H9 (cell line): Measurements from ENCODE around the gene MPG. TPM values are rescaled to one million over a fixed set of nuclear protein-coding genes. Genes with fewer than 3 reads are reported as not detected.

Experiments used
- DNase-seq: peaks from one replicate; pipeline ENCODE4 v3.0.0-alpha.2; 2017
- H2AFZ ChIP-seq: one replicate; pipeline ENCODE4 v1.6.1; 2013; ENCODE audit warnings: mild to moderate bottlenecking, low read length, control low read depth, moderate library complexity
- H2AK5ac ChIP-seq: 2 replicates; pipeline ENCODE4 v1.6.1; 2013; ENCODE audit warnings: low read length, control low read depth, mixed read lengths; ENCODE audit not compliant: insufficient read length
- H2BK120ac ChIP-seq: one replicate; pipeline ENCODE4 v1.6.1; 2013; ENCODE audit warnings: low read depth, mild to moderate bottlenecking, low read length, control low read depth, inconsistent platforms; ENCODE audit not compliant: poor library complexity, severe bottlenecking
- H2BK12ac ChIP-seq: 2 replicates; pipeline ENCODE4 v1.6.1; 2013; ENCODE audit warnings: low read length, control low read depth, mixed read lengths, low read depth; ENCODE audit not compliant: insufficient read length
- H2BK15ac ChIP-seq: 2 replicates; pipeline ENCODE4 v1.6.1; 2013; ENCODE audit warnings: low read depth, low read length, control low read depth
- H2BK20ac ChIP-seq: one replicate; pipeline ENCODE4 v1.6.1; 2013; ENCODE audit warnings: low read depth, mild to moderate bottlenecking, low read length, control low read depth, inconsistent platforms; ENCODE audit not compliant: poor library complexity, severe bottlenecking
- H2BK5ac ChIP-seq: 2 replicates; pipeline ENCODE4 v1.6.1; 2013; ENCODE audit warnings: low read length, control low read depth, mixed read lengths; ENCODE audit not compliant: insufficient read length
- H3K14ac ChIP-seq: 2 replicates; pipeline ENCODE4 v1.6.1; 2013; ENCODE audit warnings: low read length, control low read depth; ENCODE audit not compliant: insufficient read depth
- H3K18ac ChIP-seq: 2 replicates; pipeline ENCODE4 v1.6.1; 2013; ENCODE audit warnings: low read depth, mild to moderate bottlenecking, mixed read lengths, low read length, control low read depth; ENCODE audit not compliant: insufficient read length
- H3K23ac ChIP-seq: 2 replicates; pipeline ENCODE4 v1.6.1; 2013; ENCODE audit warnings: low read length, control low read depth, mixed read lengths, low read depth; ENCODE audit not compliant: insufficient read length
- H3K23me2 ChIP-seq: 2 replicates; pipeline ENCODE4 v1.6.1; 2013; ENCODE audit warnings: low read depth, mild to moderate bottlenecking, mixed read lengths, low read length, control low read depth; ENCODE audit not compliant: insufficient read length, poor library complexity, severe bottlenecking
- H3K27ac ChIP-seq: 2 replicates; pipeline ENCODE4 v1.5.1; 2013; ENCODE audit warnings: low read length, control low read depth, mixed read lengths, low read depth; ENCODE audit not compliant: insufficient read length
- H3K27me3 ChIP-seq: 2 replicates; pipeline ENCODE4 v1.6.1; 2013; ENCODE audit warnings: low read length, control low read depth, inconsistent platforms; ENCODE audit not compliant: insufficient read depth
- H3K4ac ChIP-seq: 2 replicates; pipeline ENCODE4 v1.6.1; 2013; ENCODE audit warnings: low read depth, mild to moderate bottlenecking, control low read depth, inconsistent platforms, low read length, moderate library complexity
- H3K4me1 ChIP-seq: 2 replicates; pipeline ENCODE4 v1.6.1; 2013; ENCODE audit warnings: low read length, control low read depth, inconsistent platforms; ENCODE audit not compliant: insufficient read depth
- H3K4me2 ChIP-seq: 2 replicates; pipeline ENCODE4 v1.6.1; 2013; ENCODE audit warnings: low read length, control low read depth, mixed read lengths; ENCODE audit not compliant: insufficient read length, insufficient read depth
- H3K56ac ChIP-seq: 2 replicates; pipeline ENCODE4 v1.6.1; 2013; ENCODE audit warnings: low read depth, mild to moderate bottlenecking, mixed read lengths, low read length, control low read depth; ENCODE audit not compliant: insufficient read length
- H3K79me1 ChIP-seq: 2 replicates; pipeline ENCODE4 v1.6.1; 2013; ENCODE audit warnings: low read depth, mild to moderate bottlenecking, moderate library complexity, low read length, control low read depth, inconsistent platforms; ENCODE audit not compliant: insufficient read depth, poor library complexity, severe bottlenecking
- H3K79me2 ChIP-seq: 2 replicates; pipeline ENCODE4 v1.6.1; 2013; ENCODE audit warnings: low read length, control low read depth, inconsistent platforms; ENCODE audit not compliant: insufficient read depth
- H3K9ac ChIP-seq: 2 replicates; pipeline ENCODE4 v1.6.1; 2013; ENCODE audit warnings: low read length, control low read depth, mixed read lengths; ENCODE audit not compliant: insufficient read length; ENCODE audit errors: extremely low read depth
- H3K9me3 ChIP-seq: one replicate; pipeline ENCODE4 v1.6.1; 2013; ENCODE audit warnings: low read depth, low read length, inconsistent platforms; ENCODE audit not compliant: control insufficient read depth
- H3T11ph ChIP-seq: one replicate; pipeline ENCODE4 v1.6.1; 2013; ENCODE audit warnings: mild to moderate bottlenecking, low read length, control low read depth, inconsistent platforms
- H4K20me1 ChIP-seq: one replicate; pipeline ENCODE4 v1.6.1; 2013; ENCODE audit not compliant: control insufficient read depth, insufficient read length, insufficient read depth
- H4K5ac ChIP-seq: 2 replicates; pipeline ENCODE4 v1.6.1; 2013; ENCODE audit warnings: low read depth, mild to moderate bottlenecking, mixed read lengths, low read length, control low read depth; ENCODE audit not compliant: insufficient read length
- H4K8ac ChIP-seq: replicated peaks from 2 replicates; pipeline ENCODE4 v1.6.1; 2013; ENCODE audit warnings: low read length, control low read depth, mixed read lengths, low read depth; ENCODE audit not compliant: insufficient read length
- H4K91ac ChIP-seq: 2 replicates; pipeline ENCODE4 v1.6.1; 2013; ENCODE audit warnings: low read depth, mild to moderate bottlenecking, moderate library complexity, mixed read lengths, low read length, control low read depth; ENCODE audit not compliant: insufficient read length
- H3K27ac Mint-ChIP-seq, 3 experiments: 2 replicates in 2 of 3; 3 replicates in 1 of 3; pipeline ENCODE4 v1.8.0; 2020 to 2021; ENCODE audit warnings: mixed read lengths in 3 of 3, mild to moderate bottlenecking in 1 of 3, moderate library complexity in 1 of 3
- H3K27me3 Mint-ChIP-seq: 2 replicates; pipeline ENCODE4 v1.8.0; 2021; ENCODE audit warnings: low read depth, mild to moderate bottlenecking, moderate library complexity, mixed read lengths
- H3K36me3 Mint-ChIP-seq, 3 experiments: 2 replicates in 2 of 3; 3 replicates in 1 of 3; pipeline ENCODE4 v1.8.0; 2020 to 2021; ENCODE audit warnings: low read depth in 3 of 3, mixed read lengths in 3 of 3; ENCODE audit not compliant: insufficient read depth in 1 of 3
- H3K4me1 Mint-ChIP-seq, 2 experiments: 2 replicates each; pipeline ENCODE4 v1.8.0; 2020; ENCODE audit warnings: mixed read lengths in 2 of 2
- H3K4me3 Mint-ChIP-seq, 2 experiments: 2 replicates in 1 of 2; 3 replicates in 1 of 2; pipeline ENCODE4 v1.8.0; 2020 to 2021; ENCODE audit warnings: mild to moderate bottlenecking in 2 of 2, mixed read lengths in 2 of 2, moderate library complexity in 1 of 2
- H3K9me3 Mint-ChIP-seq, 2 experiments: 2 replicates in 1 of 2; 3 replicates in 1 of 2; pipeline ENCODE4 v1.8.0; 2020; ENCODE audit warnings: mild to moderate bottlenecking in 2 of 2, mixed read lengths in 2 of 2, moderate library complexity in 1 of 2
- WGBS: extraction: QIAGEN DNeasy Blood & Tissue Kit; methylation state at CpG from one replicate; pipeline ENCODE4 v1.1.7; 2013; ENCODE audit warnings: missing lambda C conversion rate, low lambda C conversion rate, mixed read lengths; ENCODE audit not compliant: insufficient read length; ENCODE audit errors: extremely low coverage; 5-methylcytosine and 5-hydroxymethylcytosine counted together
- total RNA-seq: library from RNA; stranded (reverse); gene quantifications from 2 replicates; pipeline ENCODE4 v1.2.1, GENCODE V29; 2021
- TF ChIP-seq, protein P1 (sequence below): fragments of 200-600 bp; sonication (generic); conservative IDR thresholded peaks from 3 replicates; pipeline ENCODE4 v1.8.0; 2021; ENCODE audit warnings: antibody characterized with exemption, mild to moderate bottlenecking

Gene MPG
- total RNA-seq, 1 experiment from 2014 or later, result 39.1 TPM

GRCh38 chr16:100989-101388 is 23.0 kb downstream of the MPG start:
- Histone ChIP-seq H3K9ac (no peak overlapping the region), H3K79me1 (no peaks in the 10 kb centered on the region), H4K20me1 (no peaks in the 10 kb centered on the region), H2BK20ac (no peak overlapping the region), H2BK12ac (no peak overlapping the region), H3K23ac (no peak overlapping the region), H3K4me1 (no peaks in the 10 kb centered on the region), H3K14ac (no peak overlapping the region; the same call in 1 of the 2 replicates), H2BK5ac (no peak overlapping the region), H4K8ac (no peak overlapping the region), H4K91ac (no peak overlapping the region), H3K23me2 (no peaks in the 10 kb centered on the region), H2AK5ac (no peak overlapping the region), H3K79me2 (no peaks in the 10 kb centered on the region), H3K4me2 (no peak overlapping the region), H3K9me3 (no peaks in the 10 kb centered on the region), H3T11ph (no peak overlapping the region), H2BK120ac (no peak overlapping the region), H3K27me3 (no peaks in the 10 kb centered on the region), H2AFZ (no peak overlapping the region), H4K5ac (no peak overlapping the region), H3K4ac (no peak overlapping the region), H3K18ac (no peak overlapping the region), H3K27ac (no peak overlapping the region), H3K56ac (no peak overlapping the region), H2BK15ac (no peak overlapping the region)
- Mint-ChIP-seq H3K27me3 (no peaks in the 10 kb centered on the region), H3K4me1 (no peaks in the 10 kb centered on the region), H3K4me3 (no peak overlapping the region), H3K27ac (peak overlapping the region in 1 of 3 experiments; percentile 68; a peak in 2 of 7 replicates), H3K9me3 (no peaks in the 10 kb centered on the region; a peak in 1 of 5 replicates), H3K36me3 (peaks cover 2 to 31% (median 5%) of the 10 kb centered on the region in 3 experiments; a peak in 3 of 7 replicates)
- TF ChIP-seq, protein P1, sequence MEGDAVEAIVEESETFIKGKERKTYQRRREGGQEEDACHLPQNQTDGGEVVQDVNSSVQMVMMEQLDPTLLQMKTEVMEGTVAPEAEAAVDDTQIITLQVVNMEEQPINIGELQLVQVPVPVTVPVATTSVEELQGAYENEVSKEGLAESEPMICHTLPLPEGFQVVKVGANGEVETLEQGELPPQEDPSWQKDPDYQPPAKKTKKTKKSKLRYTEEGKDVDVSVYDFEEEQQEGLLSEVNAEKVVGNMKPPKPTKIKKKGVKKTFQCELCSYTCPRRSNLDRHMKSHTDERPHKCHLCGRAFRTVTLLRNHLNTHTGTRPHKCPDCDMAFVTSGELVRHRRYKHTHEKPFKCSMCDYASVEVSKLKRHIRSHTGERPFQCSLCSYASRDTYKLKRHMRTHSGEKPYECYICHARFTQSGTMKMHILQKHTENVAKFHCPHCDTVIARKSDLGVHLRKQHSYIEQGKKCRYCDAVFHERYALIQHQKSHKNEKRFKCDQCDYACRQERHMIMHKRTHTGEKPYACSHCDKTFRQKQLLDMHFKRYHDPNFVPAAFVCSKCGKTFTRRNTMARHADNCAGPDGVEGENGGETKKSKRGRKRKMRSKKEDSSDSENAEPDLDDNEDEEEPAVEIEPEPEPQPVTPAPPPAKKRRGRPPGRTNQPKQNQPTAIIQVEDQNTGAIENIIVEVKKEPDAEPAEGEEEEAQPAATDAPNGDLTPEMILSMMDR, result no peak
- no peak for DNase-seq
- WGBS, result no CpG with 5 or more reads among the region's 5 CpGs
